WI38 (cell line): ENCODE results near the gene CDSN.
"Not testable (repeated sequence)": the region's sequence is repeated elsewhere in the genome, so short reads cannot be mapped to it uniquely, and the experiment has no call there.

Experiments used
- H3K4me3 ChIP-seq: 2 replicates; pipeline ENCODE4 v1.5.1; 2011; ENCODE audit warnings: low read depth, mild to moderate bottlenecking, control low read depth, low read length
- CTCF ChIP-seq: IDR thresholded peaks from 2 replicates; pipeline ENCODE4 v1.5.1; 2012; ENCODE audit warnings: low read depth, mild to moderate bottlenecking, control low read depth, low read length

Gene CDSN

GRCh38 chr6:31120151-31120915 is at the start of gene CDSN:
CDSN (minus strand) TSS chr6:31120446; CDS start chr6:31120419, 27 bp downstream.
- no peak for TF ChIP-seq CTCF
- no peak within 1 kb of the TSS for H3K4me3 ChIP-seq

GRCh38 chr6:31169123-31169857 is 49.0 kb upstream of the CDSN start:
- no peak for TF ChIP-seq CTCF
- no peak overlapping the region for H3K4me3 ChIP-seq

- H3K4me3 ChIP-seq: no peak overlapping the region
- no peak for TF ChIP-seq CTCF
These were observed 48.4 kb upstream of the CDSN start for GRCh38 chr6:31168606-31169005.

GRCh38 chr6:31165986-31166385 is 45.7 kb upstream of the CDSN start:
- H3K4me3 ChIP-seq: no peak overlapping the region
- TF ChIP-seq CTCF: no peak

GRCh38 chr6:31165064-31165832 is 45.0 kb upstream of the CDSN start:
- H3K4me3 ChIP-seq: not testable (repeated sequence)

GRCh38 chr6:31164475-31165063 is 44.3 kb upstream of the CDSN start:
- H3K4me3 ChIP-seq: not testable (repeated sequence)

- no peak for TF ChIP-seq CTCF
- no peak overlapping the region for H3K4me3 ChIP-seq
These were observed 43.7 kb upstream of the CDSN start for GRCh38 chr6:31163922-31164321.
